IMR-90 (cell line): ENCODE data around the gene RSU1. TPM values are rescaled to one million over a fixed set of nuclear protein-coding genes. Genes with fewer than 3 reads are reported as not detected.
A peak's percentile ranks its signal among the peaks of the same experiment; 100 is the strongest.

Experiments
- ATAC-seq: fragments of 200-7000 bp; cut with Tn5 transposase; 2 replicates; pipeline ENCODE4 v1.9.1; 2020; ENCODE audit warnings: low read depth, mild to moderate bottlenecking, moderate library complexity
- BruUV-seq: library from RNA; stranded (reverse); fragments of 400-500 nt; replicated peaks from 2 replicates; lab custom pipeline; 2021; lab: Mats Ljungman, UMichigan
- CTCF ChIA-PET: fragments of 300-600 bp; formaldehyde crosslinking; extraction: SDS; loops from one replicate; lab custom pipeline; 2021; ENCODE audit warnings: antibody characterized with exemption; lab: Yijun Ruan, JAX
- POLR2A ChIA-PET: fragments of 300-600 bp; sonication (Branson Sonifier 250); formaldehyde crosslinking; loops from one replicate; lab custom pipeline; 2022; ENCODE audit warnings: antibody characterized with exemption; ENCODE audit not compliant: unreplicated experiment; lab: Charles Lee
- DNase-seq: peaks from one replicate; pipeline ENCODE4 v3.0.0; 2013
- H2AFZ ChIP-seq: replicated peaks from 2 replicates; pipeline ENCODE3; 2013; ENCODE audit warnings: low read length, mild to moderate bottlenecking; ENCODE audit not compliant: poor library complexity
- H2AK5ac ChIP-seq: 2 replicates; pipeline ENCODE4 v1.6.1; 2013; ENCODE audit warnings: low read depth, low read length, inconsistent platforms
- H2AK9ac ChIP-seq: replicated peaks from 2 replicates; pipeline ENCODE3; 2013; ENCODE audit warnings: mild to moderate bottlenecking, low read depth, low read length, moderate library complexity; ENCODE audit not compliant: poor library complexity
- H2BK120ac ChIP-seq: 2 replicates; pipeline ENCODE4 v1.6.1; 2013; ENCODE audit warnings: low read depth, low read length, inconsistent platforms
- H2BK15ac ChIP-seq: 3 replicates; pipeline ENCODE4 v1.6.1; 2013; ENCODE audit warnings: low read depth, low read length, inconsistent platforms
- H2BK20ac ChIP-seq: 2 replicates; pipeline ENCODE4 v1.6.1; 2013; ENCODE audit warnings: low read depth, mild to moderate bottlenecking, inconsistent platforms, low read length, moderate library complexity
- H2BK5ac ChIP-seq: 2 replicates; pipeline ENCODE4 v1.6.1; 2013; ENCODE audit warnings: mild to moderate bottlenecking, low read depth, low read length, inconsistent platforms; ENCODE audit not compliant: poor library complexity, severe bottlenecking
- H3K14ac ChIP-seq: replicated peaks from 2 replicates; pipeline ENCODE4 v1.6.1; 2013; ENCODE audit warnings: low read depth, low read length, inconsistent platforms
- H3K18ac ChIP-seq: 2 replicates; pipeline ENCODE4 v1.6.1; 2013; ENCODE audit warnings: low read depth, low read length, control low read depth
- H3K23ac ChIP-seq: 2 replicates; pipeline ENCODE4 v1.6.1; 2013; ENCODE audit warnings: low read depth, low read length, inconsistent platforms
- H3K27ac ChIP-seq: 2 replicates; pipeline ENCODE4 v1.5.1; 2013; ENCODE audit warnings: mild to moderate bottlenecking, control low read depth, low read length; ENCODE audit not compliant: insufficient read depth
- H3K27me3 ChIP-seq: 2 replicates; pipeline ENCODE4 v1.6.1; 2013; ENCODE audit warnings: low read length; ENCODE audit not compliant: control insufficient read depth, insufficient read depth
- H3K36me3 ChIP-seq: 2 replicates; pipeline ENCODE4 v1.6.1; 2013; ENCODE audit warnings: low read length, mixed read lengths; ENCODE audit not compliant: control insufficient read depth, insufficient read depth
- H3K4ac ChIP-seq: 2 replicates; pipeline ENCODE4 v1.6.1; 2013; ENCODE audit warnings: low read depth, low read length, inconsistent platforms
- H3K4me1 ChIP-seq: 2 replicates; pipeline ENCODE4 v1.6.1; 2013; ENCODE audit warnings: low read length, mixed read lengths; ENCODE audit not compliant: control insufficient read depth, insufficient read depth
- H3K4me2 ChIP-seq: 2 replicates; pipeline ENCODE4 v1.6.1; 2013; ENCODE audit warnings: low read depth, mild to moderate bottlenecking, control low read depth, low read length, moderate library complexity
- H3K4me3 ChIP-seq: 2 replicates; pipeline ENCODE4 v1.5.1; 2013; ENCODE audit warnings: low read depth, mild to moderate bottlenecking, control low read depth, low read length, moderate library complexity; ENCODE audit not compliant: insufficient read depth
- H3K56ac ChIP-seq: 2 replicates; pipeline ENCODE4 v1.6.1; 2013; ENCODE audit warnings: low read length, inconsistent platforms; ENCODE audit not compliant: insufficient read depth; ENCODE audit errors: extremely low read depth
- H3K79me1 ChIP-seq, 2 experiments: 2 replicates each; pipeline ENCODE4 v1.6.1; 2013; ENCODE audit warnings: low read length in 2 of 2, inconsistent platforms in 1 of 2, low read depth in 1 of 2
- H3K9ac ChIP-seq: 2 replicates; pipeline ENCODE4 v1.6.1; 2013; ENCODE audit warnings: low read depth, low read length, control low read depth
- H3K9me1 ChIP-seq: 2 replicates; pipeline ENCODE4 v1.6.1; 2013; ENCODE audit warnings: low read length, inconsistent platforms; ENCODE audit not compliant: insufficient read depth
- H3K9me3 ChIP-seq: 2 replicates; pipeline ENCODE4 v1.6.1; 2013; ENCODE audit warnings: low read length; ENCODE audit not compliant: control insufficient read depth, insufficient read depth
- H4K20me1 ChIP-seq: 2 replicates; pipeline ENCODE4 v1.6.1; 2013; ENCODE audit warnings: low read length, inconsistent platforms; ENCODE audit not compliant: insufficient read depth
- H4K5ac ChIP-seq: 2 replicates; pipeline ENCODE4 v1.6.1; 2013; ENCODE audit warnings: mild to moderate bottlenecking, low read depth, low read length, control low read depth
- H4K8ac ChIP-seq, 2 experiments: 2 replicates each; pipeline ENCODE4 v1.6.1; 2013; ENCODE audit warnings: low read depth in 2 of 2, low read length in 2 of 2, control low read depth in 1 of 2, inconsistent platforms in 1 of 2
- H4K91ac ChIP-seq: 2 replicates; pipeline ENCODE4 v1.6.1; 2013; ENCODE audit warnings: low read depth, low read length, inconsistent platforms; ENCODE audit not compliant: insufficient read depth
- CHD1 ChIP-seq: IDR thresholded peaks from 2 replicates; pipeline ENCODE4 v1.6.1; 2012; ENCODE audit warnings: low read depth, low read length, improper control_type of control experiment
- FOS ChIP-seq: fragments of 150-350 bp; IDR thresholded peaks from 2 replicates; pipeline ENCODE4 v1.6.1; 2016; ENCODE audit warnings: low read depth, low read length
- MAFK ChIP-seq: IDR thresholded peaks from 2 replicates; pipeline ENCODE4 v1.6.1; 2012; ENCODE audit warnings: low read depth, low read length, improper control_type of control experiment
- MAZ ChIP-seq: IDR thresholded peaks from 2 replicates; pipeline ENCODE4 v1.6.1; 2012; ENCODE audit warnings: low read depth, mild to moderate bottlenecking, low read length, improper control_type of control experiment, moderate library complexity, borderline replicate concordance
- MXI1 ChIP-seq: IDR thresholded peaks from 2 replicates; pipeline ENCODE4 v1.6.1; 2012; ENCODE audit warnings: low read depth, mild to moderate bottlenecking, low read length, moderate library complexity, borderline replicate concordance
- RCOR1 ChIP-seq: IDR thresholded peaks from 2 replicates; pipeline ENCODE4 v1.6.1; 2012; ENCODE audit warnings: mild to moderate bottlenecking, low read length, improper control_type of control experiment; ENCODE audit not compliant: insufficient replicate concordance
- RFX5 ChIP-seq: IDR thresholded peaks from 2 replicates; pipeline ENCODE4 v1.8.0; 2012; ENCODE audit warnings: low read depth, mild to moderate bottlenecking, low read length, moderate library complexity
- SMC3 ChIP-seq: fragments of 150-350 bp; IDR thresholded peaks from 2 replicates; pipeline ENCODE4 v1.6.1; 2016; ENCODE audit warnings: low read depth, mild to moderate bottlenecking, antibody characterized with exemption, low read length, moderate library complexity
- WGBS, 2 experiments: methylation state at CpG; one replicate each; pipeline versions ENCODE4 v1.1.5 to v1.1.7; 2013; ENCODE audit warnings: missing lambda C conversion rate in 2 of 2; ENCODE audit not compliant: insufficient read length in 1 of 2; ENCODE audit errors: extremely low coverage in 2 of 2; 5-methylcytosine and 5-hydroxymethylcytosine counted together
- dilution Hi-C: fragments of 300-500 bp; cut with HindIII; formaldehyde crosslinking; loops from one replicate; pipeline ENCODE4 v1.14.3; 2018; ENCODE audit warnings: low sequenced_read_pairs; ENCODE audit not compliant: unreplicated experiment
- in situ Hi-C: fragments of 300-500 bp; cut with MboI; formaldehyde crosslinking; loops from 3 replicates; pipeline ENCODE4 v1.14.3; 2019; ENCODE audit warnings: low sequenced_read_pairs, inconsistent platforms, mixed read lengths
- intact Hi-C: fragments of 100-400 bp; cut with micrococcal nuclease; formaldehyde crosslinking; loops from 2 replicates; pipeline ENCODE4 v1.10.0; 2022
- polyA plus RNA-seq, 3 experiments: library from polyadenylated mRNA; depleted of rRNA; stranded (reverse); fragments of >200 nt; gene quantifications; 2 replicates each; pipeline ENCODE4 v1.2.3, GENCODE V29; 2012; ENCODE audit warnings: low replicate concordance in 1 of 3
- total RNA-seq: library from RNA; depleted of rRNA; stranded (reverse); fragments of >200 nt; gene quantifications from 2 replicates; pipeline ENCODE4 v1.2.3, GENCODE V29; 2012
- TF ChIP-seq, protein P1 (sequence below): fragments of 150-350 bp; IDR thresholded peaks from 2 replicates; pipeline ENCODE4 v1.6.1; 2017; ENCODE audit warnings: mild to moderate bottlenecking, antibody characterized with exemption, low read length, low read depth
- TF ChIP-seq, protein P2 (sequence below): conservative IDR thresholded peaks from 2 replicates; pipeline ENCODE4 v1.5.1; 2012; ENCODE audit warnings: mild to moderate bottlenecking, low read depth, low read length, improper control_type of control experiment
- TF ChIP-seq, protein P3 (sequence below): fragments of 150-350 bp; IDR thresholded peaks from 2 replicates; pipeline ENCODE4 v1.6.1; 2016; ENCODE audit warnings: low read depth, mild to moderate bottlenecking, low read length, moderate library complexity, borderline replicate concordance

Gene RSU1
- total and polyA plus RNA-seq, 2 of the 4 experiments (the other 2 are of a cell fraction) = 134 to 148 TPM

DNA sequence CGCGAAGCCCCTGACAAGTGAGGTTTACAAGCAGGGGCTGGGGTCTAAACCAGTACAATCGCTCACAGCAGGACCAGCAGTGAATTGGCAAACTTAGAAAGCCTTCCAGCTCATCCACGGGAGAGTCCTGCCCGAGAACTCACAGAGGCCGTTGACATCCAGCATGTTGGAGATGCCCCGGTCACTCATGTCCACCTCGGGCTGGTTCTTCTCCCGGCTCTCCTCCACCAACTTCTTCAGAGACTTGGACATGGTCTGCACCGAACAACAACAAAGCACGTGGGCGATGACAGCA lies 447 bp downstream of the RSU1 start:
- Histone ChIP-seq H3K14ac (peak overlapping the region; percentile 82), H4K91ac (peak overlapping the region; percentile 69), H3K9ac (peak overlapping the region; percentile 84), H3K9me3 (peaks cover 1% of the 10 kb centered on the region), H3K27me3 (no peaks in the 10 kb centered on the region), H2BK120ac (no peak overlapping the region; the same call in 1 of the 2 replicates), H3K27ac (peak overlapping the region; percentile 65), H3K18ac (peak overlapping the region; percentile 17; the same call in 1 of the 2 replicates), H4K20me1 (peaks cover 11% of the 10 kb centered on the region; the same call in 1 of the 2 replicates), H3K4me2 (peak overlapping the region; percentile 96), H3K4me3 (peak overlapping the region; percentile 65), H3K79me1 (peaks cover 9 to 39% of the 10 kb centered on the region in 2 experiments), H2AK9ac (peak overlapping the region; percentile 80), H2AFZ (peak overlapping the region; percentile 93), H3K4ac (peak overlapping the region; percentile 90), H3K56ac (peak overlapping the region; percentile 57), H3K9me1 (peaks cover 13% of the 10 kb centered on the region), H3K23ac (peak overlapping the region; percentile 80), H2BK15ac (no peak overlapping the region; the same call in 2 of the 3 replicates), H4K5ac (peak overlapping the region; percentile 28; the same call in 1 of the 2 replicates), H2BK5ac (peak overlapping the region; percentile 66), H4K8ac (peak overlapping the region; percentile 3 to 77; a peak in 2 of 4 replicates), H2AK5ac (peak overlapping the region; percentile 75; the same call in 1 of the 2 replicates), H3K36me3 (no peaks in the 10 kb centered on the region), H2BK20ac (no peak overlapping the region), H3K4me1 (peaks cover 6% of the 10 kb centered on the region)
- peak; percentile 33 for DNase-seq
- ChIA-PET POLR2A (interaction anchor here (1.1 kb wide), 1 partner anchor 415 kb away, joined by 3 read pairs; no protein-coding TSS in a partner anchor), CTCF (interaction anchor here (0.6 to 0.9 kb wide), 2 partner anchors 10 to 874 kb away, joined by 3 to 4 read pairs; no protein-coding TSS in a partner anchor)
- in situ Hi-C loops = no loop called here
- WGBS, 2 experiments = 0% methylated on average over 4 of the region's 12 CpGs; no CpG with 5 or more reads in 1 of the 2 experiments
- no peak for TF ChIP-seq SMC3
- no peak for TF ChIP-seq FOS
- no peak for TF ChIP-seq CHD1
- TF ChIP-seq, protein P1, sequence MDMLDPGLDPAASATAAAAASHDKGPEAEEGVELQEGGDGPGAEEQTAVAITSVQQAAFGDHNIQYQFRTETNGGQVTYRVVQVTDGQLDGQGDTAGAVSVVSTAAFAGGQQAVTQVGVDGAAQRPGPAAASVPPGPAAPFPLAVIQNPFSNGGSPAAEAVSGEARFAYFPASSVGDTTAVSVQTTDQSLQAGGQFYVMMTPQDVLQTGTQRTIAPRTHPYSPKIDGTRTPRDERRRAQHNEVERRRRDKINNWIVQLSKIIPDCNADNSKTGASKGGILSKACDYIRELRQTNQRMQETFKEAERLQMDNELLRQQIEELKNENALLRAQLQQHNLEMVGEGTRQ = no peak
- TF ChIP-seq, protein P2, sequence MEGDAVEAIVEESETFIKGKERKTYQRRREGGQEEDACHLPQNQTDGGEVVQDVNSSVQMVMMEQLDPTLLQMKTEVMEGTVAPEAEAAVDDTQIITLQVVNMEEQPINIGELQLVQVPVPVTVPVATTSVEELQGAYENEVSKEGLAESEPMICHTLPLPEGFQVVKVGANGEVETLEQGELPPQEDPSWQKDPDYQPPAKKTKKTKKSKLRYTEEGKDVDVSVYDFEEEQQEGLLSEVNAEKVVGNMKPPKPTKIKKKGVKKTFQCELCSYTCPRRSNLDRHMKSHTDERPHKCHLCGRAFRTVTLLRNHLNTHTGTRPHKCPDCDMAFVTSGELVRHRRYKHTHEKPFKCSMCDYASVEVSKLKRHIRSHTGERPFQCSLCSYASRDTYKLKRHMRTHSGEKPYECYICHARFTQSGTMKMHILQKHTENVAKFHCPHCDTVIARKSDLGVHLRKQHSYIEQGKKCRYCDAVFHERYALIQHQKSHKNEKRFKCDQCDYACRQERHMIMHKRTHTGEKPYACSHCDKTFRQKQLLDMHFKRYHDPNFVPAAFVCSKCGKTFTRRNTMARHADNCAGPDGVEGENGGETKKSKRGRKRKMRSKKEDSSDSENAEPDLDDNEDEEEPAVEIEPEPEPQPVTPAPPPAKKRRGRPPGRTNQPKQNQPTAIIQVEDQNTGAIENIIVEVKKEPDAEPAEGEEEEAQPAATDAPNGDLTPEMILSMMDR = no peak
- TF ChIP-seq, protein P3, sequence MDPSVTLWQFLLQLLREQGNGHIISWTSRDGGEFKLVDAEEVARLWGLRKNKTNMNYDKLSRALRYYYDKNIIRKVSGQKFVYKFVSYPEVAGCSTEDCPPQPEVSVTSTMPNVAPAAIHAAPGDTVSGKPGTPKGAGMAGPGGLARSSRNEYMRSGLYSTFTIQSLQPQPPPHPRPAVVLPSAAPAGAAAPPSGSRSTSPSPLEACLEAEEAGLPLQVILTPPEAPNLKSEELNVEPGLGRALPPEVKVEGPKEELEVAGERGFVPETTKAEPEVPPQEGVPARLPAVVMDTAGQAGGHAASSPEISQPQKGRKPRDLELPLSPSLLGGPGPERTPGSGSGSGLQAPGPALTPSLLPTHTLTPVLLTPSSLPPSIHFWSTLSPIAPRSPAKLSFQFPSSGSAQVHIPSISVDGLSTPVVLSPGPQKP = no peak
- no peak for TF ChIP-seq RCOR1
- TF ChIP-seq MAFK = no peak
- TF ChIP-seq MAZ = no peak
- TF ChIP-seq RFX5 = no peak
- TF ChIP-seq MXI1 = no peak; the same call in none of the 2 replicates
- dilution Hi-C loops = no loop called here
- BruUV-seq = no TSS peak
- intact Hi-C loops = no loop called here
- no peak for ATAC-seq
